ENCODE results near the gene NUPR1. TPM values are rescaled to one million over a fixed set of nuclear protein-coding genes. Genes with fewer than 3 reads are reported as not detected.
A peak's percentile ranks its signal among the peaks of the same experiment; 100 is the strongest.

Gene NUPR1
- total and polyA plus RNA-seq, 2 of the 13 experiments (the other 11 are each of a cell fraction or from before 2014, with no cell fraction given) = 18.0 to 25.6 TPM

- no peak for TF ChIP-seq ZBTB33 (CRISPR knock-in tag; IDR thresholded peaks at IDR 0.05)
- no peak for TF ChIP-seq SRSF9 (IDR thresholded peaks at IDR 0.05; ENCODE audit: borderline replicate concordance, insufficient read depth, low read depth, low read length, poor library complexity, severe bottlenecking)
- TF ChIP-seq TEAD3 (CRISPR knock-in tag; optimal IDR thresholded peaks at IDR 0.05; ENCODE audit: borderline replicate concordance) = peak; percentile 86
- no peak for TF ChIP-seq ARHGAP35 (CRISPR knock-in tag; IDR thresholded peaks at IDR 0.05; ENCODE audit: borderline replicate concordance)
- TF ChIP-seq IKZF4 (CRISPR knock-in tag; IDR thresholded peaks at IDR 0.05; ENCODE audit: borderline replicate concordance, low read depth, not compliant biosample characterization) = no peak
- peak; percentile 54; the same call in 1 of the 2 replicates for TF ChIP-seq GMEB1 (CRISPR knock-in tag; IDR thresholded peaks at IDR 0.05; ENCODE audit: borderline replicate concordance)
- TF ChIP-seq ZNF563 (CRISPR knock-in tag; IDR thresholded peaks at IDR 0.05) = peak; percentile 56; the same call in 1 of the 2 replicates
- TF ChIP-seq ZNF670 (CRISPR knock-in tag; IDR thresholded peaks at IDR 0.05; ENCODE audit: borderline replicate concordance) = peak; percentile 64; the same call in 1 of the 2 replicates
- no peak for TF ChIP-seq ZNF407 (CRISPR knock-in tag; IDR thresholded peaks at IDR 0.05; ENCODE audit: not compliant biosample characterization)
- TF ChIP-seq CREB3 (CRISPR knock-in tag; IDR thresholded peaks at IDR 0.05) = 0 out of 2 replicates have a peak, but pooled peaks have one; percentile 10
- 0 out of 2 replicates have a peak, but pooled peaks have one; percentile 44 for TF ChIP-seq ZBTB21 (CRISPR knock-in tag; IDR thresholded peaks at IDR 0.05)
- no peak for TF ChIP-seq RBFOX2 (IDR thresholded peaks at IDR 0.05; ENCODE audit: low read depth, low read length)
- TF ChIP-seq ZNF343 (CRISPR knock-in tag; IDR thresholded peaks at IDR 0.05) = 0 out of 2 replicates have a peak, but pooled peaks have one; percentile 68
- no peak for TF ChIP-seq NFRKB (IDR thresholded peaks at IDR 0.05)
Measured at GRCh38 chr16:28526201-28527099, 12.3 kb downstream of the NUPR1 start (continued).
